HG03066 (cell line): ENCODE measurements around the gene RBMXL2.

ENCODE experiments used
- ATAC-seq: cut with Tn5 transposase; IDR thresholded peaks from one replicate; pipeline ENCODE4 v1.9.1; 2021; ENCODE audit warnings: low read depth; ENCODE audit not compliant: unreplicated experiment

The RBMXL2 gene

GRCh38 chr11:7088921-7089320 lies at the start of gene RBMXL2:
Gene RBMXL2 (plus strand): TSS chr11:7088998. CDS start chr11:7089121, 123 bp downstream.
- ATAC-seq: no peak

DNA sequence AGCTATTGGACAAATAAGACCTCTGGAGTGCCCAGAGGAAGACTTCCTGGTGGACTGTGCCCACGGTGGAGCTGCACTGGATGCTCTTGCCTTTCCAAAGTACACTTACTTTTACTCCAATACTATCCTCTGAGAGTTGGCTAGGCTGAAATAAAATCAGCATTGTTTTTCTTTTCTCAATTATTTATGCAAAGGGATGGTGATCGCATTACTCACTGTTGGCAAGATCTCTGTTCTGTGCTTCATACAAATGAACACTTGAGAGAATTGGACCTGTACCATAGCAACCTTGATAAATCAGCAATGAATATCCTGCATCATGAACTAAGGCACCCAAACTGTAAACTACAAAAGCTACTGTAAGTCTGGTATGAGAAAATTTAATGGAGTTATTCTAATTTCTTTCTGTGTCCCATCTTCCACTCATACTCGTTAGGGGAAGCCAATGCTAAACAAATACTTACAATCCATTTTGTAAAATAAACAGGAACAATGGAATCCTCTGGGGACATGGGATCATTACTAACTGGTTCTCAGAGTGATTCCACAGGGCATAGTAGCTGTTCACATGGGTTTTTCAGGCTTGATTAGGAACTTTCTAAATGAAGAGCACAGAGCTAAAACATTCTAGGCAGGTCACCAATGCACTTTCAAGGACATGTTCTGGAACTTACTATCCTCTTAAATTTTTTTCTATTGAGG lies 42.2 kb upstream of the RBMXL2 start:
- no peak for ATAC-seq

DNA sequence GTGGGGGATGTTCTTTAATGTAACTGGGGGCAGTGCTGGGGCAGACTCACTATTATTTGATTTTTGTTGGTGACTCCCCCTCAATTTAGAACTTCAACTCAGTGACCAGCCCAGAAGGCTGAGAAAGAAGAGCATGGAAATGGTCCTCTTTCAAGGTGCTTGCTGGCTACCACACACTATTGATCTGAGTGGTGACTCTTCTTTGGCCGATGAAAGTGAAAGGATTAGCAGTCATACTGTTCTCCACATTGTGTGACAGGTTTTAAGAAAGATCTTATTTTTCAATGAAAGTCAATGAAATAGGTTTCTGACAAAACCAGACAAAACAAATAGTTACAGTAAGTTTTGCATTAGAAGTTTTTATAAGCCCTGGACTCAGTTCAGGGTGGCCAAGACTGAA lies 38.6 kb upstream of the RBMXL2 start:
- no peak for ATAC-seq

DNA sequence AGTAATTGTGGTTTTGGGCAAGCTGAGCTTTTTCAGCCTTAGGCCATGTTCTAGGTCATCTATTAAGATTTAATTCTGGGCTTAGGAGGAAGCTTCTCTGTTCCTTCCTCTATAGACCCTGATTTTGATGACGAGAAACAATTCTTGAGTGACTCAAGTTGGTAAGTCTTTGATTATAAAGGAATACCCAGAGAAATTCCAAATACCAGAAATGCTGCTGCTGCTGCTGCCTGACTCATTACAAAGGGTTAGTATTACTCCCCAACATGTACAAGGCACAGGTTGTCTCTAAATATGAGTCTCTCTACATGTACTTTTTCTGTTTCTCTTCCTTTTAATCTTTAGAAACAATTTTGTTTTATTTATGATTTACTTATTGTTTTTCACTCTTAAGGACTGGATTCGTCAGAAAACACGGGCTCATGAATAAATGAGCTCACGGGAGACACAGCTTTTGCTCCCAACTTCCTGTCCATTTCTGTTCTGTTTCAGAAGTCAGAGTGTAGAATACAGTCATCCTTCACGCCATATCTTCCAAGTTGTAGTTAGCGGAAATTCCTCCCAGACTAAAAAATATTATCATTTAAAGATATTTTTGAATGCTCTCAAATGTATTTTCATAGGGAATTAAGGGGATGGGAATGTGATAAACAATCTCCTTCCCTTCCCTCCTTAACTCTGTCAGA lies 31.8 kb upstream of the RBMXL2 start:
- no peak for ATAC-seq

DNA sequence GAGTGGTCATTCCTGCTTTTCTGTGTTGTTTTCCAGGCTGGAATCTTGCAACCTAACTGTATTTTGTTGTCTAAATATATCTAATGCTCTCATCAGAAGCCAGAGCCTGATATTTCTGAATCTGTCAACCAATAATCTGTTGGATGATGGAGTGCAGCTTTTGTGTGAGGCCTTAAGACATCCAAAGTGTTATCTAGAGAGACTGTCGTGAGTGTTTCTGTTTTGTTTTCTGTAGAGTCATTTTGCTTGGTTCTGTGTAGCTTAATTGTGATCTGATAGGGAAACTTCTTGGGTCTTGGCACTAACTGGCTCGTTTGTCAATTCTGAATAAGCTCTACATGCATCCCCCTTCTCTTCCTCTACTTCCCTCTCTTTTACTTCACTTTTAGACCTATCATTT lies 31.2 kb upstream of the RBMXL2 start:
- ATAC-seq: no peak

- ATAC-seq: no peak
These were observed 27.9 kb upstream of the RBMXL2 start for GRCh38 chr11:7060868-7061267.

- no peak for ATAC-seq
These were observed 26.3 kb upstream of the RBMXL2 start for GRCh38 chr11:7062534-7062933.

- no peak for ATAC-seq
These were observed 16.3 kb upstream of the RBMXL2 start for GRCh38 chr11:7072401-7073028.

GRCh38 chr11:7077101-7077500 lies 11.7 kb upstream of the RBMXL2 start:
- no peak for ATAC-seq

DNA sequence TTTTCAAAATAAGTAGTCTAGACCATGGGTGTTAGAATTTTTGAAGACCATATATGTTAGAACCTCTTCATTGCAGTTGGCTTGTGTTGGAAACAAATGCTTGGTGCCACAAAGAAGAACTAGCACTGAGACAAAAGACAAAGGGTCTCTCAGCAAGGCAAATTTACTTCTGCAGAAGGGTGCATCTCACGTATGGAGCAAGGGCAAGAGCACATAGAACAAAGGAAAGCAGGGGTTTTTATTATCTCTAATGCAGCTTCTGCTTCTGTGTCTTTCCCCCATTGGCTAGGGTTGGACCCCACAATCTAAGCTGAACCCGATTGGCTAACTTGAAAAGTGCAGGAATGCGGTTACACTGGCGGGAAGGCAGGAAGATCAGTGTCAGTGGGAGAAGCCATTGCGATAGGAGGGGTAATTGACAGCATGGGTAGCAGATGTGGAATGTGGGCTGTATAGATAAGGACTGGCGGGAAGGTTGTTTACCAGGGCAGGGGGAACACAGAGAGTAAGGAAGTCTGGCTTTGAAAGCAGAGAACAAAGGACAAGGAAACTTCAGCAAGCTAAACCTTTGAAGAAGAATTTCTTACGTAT lies 9.2 kb upstream of the RBMXL2 start:
- ATAC-seq: no peak

- no peak for ATAC-seq
These were observed 7.9 kb upstream of the RBMXL2 start for GRCh38 chr11:7080900-7081299.

DNA sequence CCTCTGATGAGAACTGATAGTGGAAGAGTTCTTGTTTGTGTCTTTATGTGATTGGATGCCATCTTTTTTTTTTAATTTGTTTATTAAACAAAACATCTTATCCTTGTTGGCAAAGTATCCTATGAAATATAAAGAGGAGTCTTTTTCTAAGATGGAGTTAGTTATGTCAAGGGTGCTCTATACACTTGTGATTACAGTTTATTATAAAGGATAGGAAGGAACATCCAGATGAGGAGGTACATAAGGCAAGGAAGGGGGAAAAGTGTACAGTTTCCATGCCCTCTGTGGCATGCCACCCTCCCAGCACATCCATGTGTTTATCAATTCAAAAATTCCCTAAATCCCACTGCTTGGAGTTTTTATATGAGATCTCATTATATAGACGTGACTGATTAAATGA lies 7.4 kb upstream of the RBMXL2 start:
- ATAC-seq: no peak

- no peak for ATAC-seq
These were observed 792 bp downstream of the RBMXL2 start for GRCh38 chr11:7089328-7090251.

DNA sequence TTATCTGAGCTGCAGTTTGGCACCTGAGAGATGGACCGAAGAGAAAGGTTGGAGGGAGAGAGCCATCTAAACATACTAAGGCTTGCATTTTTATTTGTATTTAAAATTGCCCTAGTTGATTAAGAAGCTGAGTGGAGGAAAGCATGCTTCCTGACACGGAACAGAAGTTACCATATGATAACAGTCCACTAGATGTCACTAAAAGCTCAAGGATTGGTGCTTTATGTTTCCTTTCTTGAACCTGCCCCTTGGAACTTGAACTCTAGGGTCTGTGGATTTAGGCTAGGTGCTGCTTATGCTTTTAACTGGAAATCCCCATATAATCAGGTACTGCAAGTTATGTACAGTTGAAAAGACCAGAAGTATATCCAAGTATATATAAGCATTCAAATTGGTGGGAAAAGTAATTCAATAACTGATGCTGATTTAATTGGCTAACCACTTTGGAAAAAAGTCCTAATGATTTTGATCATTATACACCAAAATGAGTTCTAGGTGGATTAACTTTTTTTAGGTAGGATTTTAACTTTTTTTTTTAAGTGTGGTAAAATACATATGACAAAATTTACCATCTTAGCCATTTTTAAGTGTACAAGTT lies 9.5 kb downstream of the RBMXL2 start:
- ATAC-seq: peak; percentile 76

DNA sequence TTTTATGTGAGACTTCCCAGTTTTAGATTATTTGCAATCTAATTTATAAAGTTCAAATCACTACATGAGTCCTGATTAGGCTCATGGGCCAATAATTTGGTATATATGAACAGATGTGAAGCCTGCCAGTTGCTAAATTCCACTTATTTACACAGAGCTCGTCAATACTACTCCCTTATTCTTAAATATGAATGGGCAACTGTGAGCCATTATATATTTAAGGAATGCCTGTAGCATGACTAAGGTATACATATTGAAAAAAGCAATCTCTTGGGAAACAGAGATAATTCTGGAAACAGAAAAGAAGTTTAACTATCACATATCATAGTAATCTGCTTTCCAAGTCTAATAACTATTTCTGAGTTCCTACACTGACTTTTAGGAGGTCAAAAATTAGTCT lies 27.0 kb downstream of the RBMXL2 start:
- no peak for ATAC-seq

DNA sequence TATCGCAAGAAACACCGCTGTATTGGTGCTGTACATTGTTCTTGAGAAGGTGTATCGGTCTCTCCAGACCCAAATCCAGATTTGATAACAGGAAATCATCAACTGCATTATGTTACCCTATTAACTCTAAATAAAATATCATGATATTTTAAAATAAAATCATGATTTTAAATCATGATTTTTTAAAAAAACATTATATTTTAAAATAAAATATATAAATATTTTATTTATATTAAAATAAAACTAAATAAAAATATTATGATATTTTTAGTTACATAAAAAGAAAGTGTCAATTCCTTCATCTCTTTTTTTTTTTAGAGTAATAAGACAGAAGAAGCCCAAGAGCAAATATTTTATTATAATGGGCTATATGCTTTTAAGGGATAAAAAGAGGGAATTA lies 27.6 kb downstream of the RBMXL2 start:
- no peak for ATAC-seq

DNA sequence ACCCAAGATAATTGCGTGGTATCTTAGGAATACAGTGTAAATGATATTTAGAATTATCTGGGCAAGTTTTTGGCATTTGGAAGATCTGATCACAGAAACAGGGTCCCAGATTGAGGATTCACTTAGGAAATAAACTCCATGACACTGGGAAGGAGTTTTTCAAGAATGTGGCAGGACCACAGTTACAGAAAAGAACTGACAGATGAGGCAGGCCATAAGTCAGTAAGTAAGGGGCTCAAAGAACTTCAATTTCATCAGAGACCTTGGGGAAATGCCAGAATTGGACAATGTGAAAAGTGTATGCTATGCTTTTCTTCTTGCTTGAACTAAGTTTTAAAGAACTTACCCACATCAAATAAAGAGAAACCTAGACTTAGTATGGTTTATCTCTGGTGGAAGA lies 49.3 kb downstream of the RBMXL2 start:
- no peak for ATAC-seq
